K562 (cell line): ENCODE results near the gene FAM32A.

Source experiments
- BHLHE40 ChIP-seq: IDR thresholded peaks from 2 replicates; pipeline ENCODE4 v1.6.1; 2011; ENCODE audit warnings: low read length, improper control_type of control experiment
- CTCF ChIP-seq, 3 experiments: IDR thresholded peaks in 2 of 3; conservative IDR thresholded peaks in 1 of 3; 2 replicates each; pipeline ENCODE4 v1.5.1; 2011 to 2012; ENCODE audit warnings: low read length in 3 of 3, mild to moderate bottlenecking in 3 of 3, control low read depth in 2 of 3, improper control_type of control experiment in 1 of 3, inconsistent platforms in 1 of 3, low read depth in 1 of 3, mixed read lengths in 1 of 3, moderate library complexity in 1 of 3; ENCODE audit not compliant: insufficient read depth in 2 of 3
- EP300 ChIP-seq: IDR thresholded peaks from 2 replicates; pipeline ENCODE4 v1.6.1; 2012; ENCODE audit warnings: low read length, improper control_type of control experiment
- FOS ChIP-seq: IDR thresholded peaks from 3 replicates; pipeline ENCODE4 v1.6.1; 2011; ENCODE audit not compliant: insufficient read length; ENCODE audit errors: extremely low read depth
- FOSL1 ChIP-seq: fragments of 200-800 bp; sonication (Bioruptor generic); conservative IDR thresholded peaks from 2 replicates; pipeline ENCODE4 v1.6.1; 2016; ENCODE audit warnings: missing genetic modification characterization, missing compliant biosample characterization
- HNRNPUL1 ChIP-seq: fragments of 200-400 bp; formaldehyde crosslinking; IDR thresholded peaks from 2 replicates; pipeline ENCODE4 v1.6.1; 2017; ENCODE audit warnings: low read length
- MLX ChIP-seq, 2 experiments: fragments of 450-650 bp in 1 of 2; sonication (generic) in 1 of 2; formaldehyde crosslinking; conservative IDR thresholded peaks; 2 replicates each; pipeline versions ENCODE4 v1.4.0 to v1.8.1; 2020 to 2022; ENCODE audit warnings: mild to moderate bottlenecking in 1 of 2, missing genetic modification reagents in 1 of 2
- MTA2 ChIP-seq: fragments of 450-650 bp; IDR thresholded peaks from 2 replicates; pipeline ENCODE4 v1.6.1; 2016; ENCODE audit warnings: low read depth
- MYC ChIP-seq, 2 experiments: fragments of 250-450 bp in 1 of 2; sonication (Bioruptor Pico) in 1 of 2; IDR thresholded peaks; 2 replicates each; pipeline versions ENCODE4 v1.5.1 to v1.6.1; 2012 to 2021; ENCODE audit warnings: low read depth in 2 of 2, borderline replicate concordance in 1 of 2, improper control_type of control experiment in 1 of 2, low read length in 1 of 2, mild to moderate bottlenecking in 1 of 2, moderate library complexity in 1 of 2
- NFYB ChIP-seq: IDR thresholded peaks from 2 replicates; pipeline ENCODE4 v1.6.1; 2011; ENCODE audit warnings: mild to moderate bottlenecking, moderate library complexity; ENCODE audit not compliant: insufficient read length; ENCODE audit errors: extremely low read depth
- SPI1 ChIP-seq: IDR thresholded peaks from 2 replicates; pipeline ENCODE4 v1.6.1; 2011; ENCODE audit warnings: low read depth, low read length, control low read depth, borderline replicate concordance
- YY1 ChIP-seq, 3 experiments: IDR thresholded peaks; 2 replicates each; pipeline ENCODE4 v1.6.1; 2011; ENCODE audit warnings: low read length in 2 of 3, mild to moderate bottlenecking in 2 of 3, moderate library complexity in 2 of 3, borderline replicate concordance in 1 of 3, control low read depth in 1 of 3, low read depth in 1 of 3; ENCODE audit not compliant: insufficient read depth in 3 of 3, insufficient replicate concordance in 2 of 3, control insufficient read depth in 1 of 3, insufficient read length in 1 of 3; ENCODE audit errors: extremely low read depth in 1 of 3

- no peak for TF ChIP-seq SPI1
- TF ChIP-seq MLX (CRISPR knock-in tag; conservative IDR thresholded peaks at IDR 0.05) = no peak
- no peak for TF ChIP-seq EP300
- no peak for TF ChIP-seq BHLHE40
- no peak for TF ChIP-seq FOS
- TF ChIP-seq FOSL1 = no peak
- TF ChIP-seq MTA2 = no peak
- TF ChIP-seq MYC (IDR thresholded peaks at IDR 0.05; ENCODE audit: low read depth, low read length) = no peak
- no peak for TF ChIP-seq MYC (CRISPR knock-in tag; IDR thresholded peaks at IDR 0.05; ENCODE audit: borderline replicate concordance, low read depth)
- no peak for TF ChIP-seq NFYB
- no peak for TF ChIP-seq CTCF (IDR thresholded peaks at IDR 0.05 in 2 of 3, conservative IDR thresholded peaks at IDR 0.05 in 1 of 3; ENCODE audit: insufficient read depth in 2 of 3, low read depth in 1 of 3, low read length in 3 of 3)
- no peak for TF ChIP-seq HNRNPUL1
- TF ChIP-seq YY1 (IDR thresholded peaks at IDR 0.05; ENCODE audit: borderline replicate concordance in 1 of 3, control insufficient read depth in 1 of 3, extremely low read depth in 1 of 3, insufficient read depth in 3 of 3, insufficient read length in 1 of 3, insufficient replicate concordance in 2 of 3, low read depth in 1 of 3, low read length in 2 of 3) = no peak
Observed at GRCh38 chr19:16157601-16158000, 27.6 kb upstream of the FAM32A start.
